Measurements from ENCODE around the gene CMSS1.

The CMSS1 gene

DNA sequence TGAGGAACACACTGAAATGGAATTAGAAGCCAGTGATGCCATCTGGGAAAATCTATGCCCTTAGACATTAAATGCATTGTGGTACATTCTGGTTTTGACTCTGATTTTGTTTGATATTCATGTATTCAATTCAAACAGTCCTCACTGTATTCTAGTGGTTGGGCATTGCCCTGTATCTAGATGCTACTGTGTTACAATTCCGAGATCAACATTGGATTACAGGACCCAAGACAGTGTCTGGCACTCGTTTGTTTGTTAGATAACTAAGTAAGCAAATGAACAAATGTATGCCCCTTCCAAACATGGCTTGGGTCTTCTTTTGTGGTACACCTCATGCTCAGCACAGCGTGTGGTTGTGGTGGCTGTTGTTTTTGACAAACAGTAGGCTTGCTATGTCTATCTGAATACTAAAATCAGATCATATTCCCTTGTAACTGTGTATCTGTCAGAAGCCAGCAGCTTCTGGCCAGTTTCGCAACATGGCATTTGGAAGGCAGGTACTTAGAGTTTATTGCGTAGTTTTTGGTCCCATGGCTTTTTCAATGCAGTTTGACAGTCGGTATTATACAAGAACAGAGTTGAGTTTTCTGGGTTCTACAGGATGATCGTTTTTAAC lies 290.9 kb downstream of the CMSS1 start:
- H3K27me3 ChIP-seq (replicated peaks), result no peaks in the 10 kb centered on the region
- TF ChIP-seq, protein P1, sequence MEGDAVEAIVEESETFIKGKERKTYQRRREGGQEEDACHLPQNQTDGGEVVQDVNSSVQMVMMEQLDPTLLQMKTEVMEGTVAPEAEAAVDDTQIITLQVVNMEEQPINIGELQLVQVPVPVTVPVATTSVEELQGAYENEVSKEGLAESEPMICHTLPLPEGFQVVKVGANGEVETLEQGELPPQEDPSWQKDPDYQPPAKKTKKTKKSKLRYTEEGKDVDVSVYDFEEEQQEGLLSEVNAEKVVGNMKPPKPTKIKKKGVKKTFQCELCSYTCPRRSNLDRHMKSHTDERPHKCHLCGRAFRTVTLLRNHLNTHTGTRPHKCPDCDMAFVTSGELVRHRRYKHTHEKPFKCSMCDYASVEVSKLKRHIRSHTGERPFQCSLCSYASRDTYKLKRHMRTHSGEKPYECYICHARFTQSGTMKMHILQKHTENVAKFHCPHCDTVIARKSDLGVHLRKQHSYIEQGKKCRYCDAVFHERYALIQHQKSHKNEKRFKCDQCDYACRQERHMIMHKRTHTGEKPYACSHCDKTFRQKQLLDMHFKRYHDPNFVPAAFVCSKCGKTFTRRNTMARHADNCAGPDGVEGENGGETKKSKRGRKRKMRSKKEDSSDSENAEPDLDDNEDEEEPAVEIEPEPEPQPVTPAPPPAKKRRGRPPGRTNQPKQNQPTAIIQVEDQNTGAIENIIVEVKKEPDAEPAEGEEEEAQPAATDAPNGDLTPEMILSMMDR (IDR thresholded peaks at IDR 0.05; ENCODE audit: low read depth, low read length, missing control alignments), result no peak
- no peak for DNase-seq
- no peak overlapping the region for H3K4me3 ChIP-seq (ENCODE audit: low read depth, low read length)
- in situ Hi-C loops (cut with HindIII; ENCODE audit: low pct_ligation_motif_present, low sequenced_read_pairs), result no loop called here
- H3K36me3 ChIP-seq (replicated peaks), result no peaks in the 10 kb centered on the region
- H3K27ac ChIP-seq, result no peak overlapping the region

DNA sequence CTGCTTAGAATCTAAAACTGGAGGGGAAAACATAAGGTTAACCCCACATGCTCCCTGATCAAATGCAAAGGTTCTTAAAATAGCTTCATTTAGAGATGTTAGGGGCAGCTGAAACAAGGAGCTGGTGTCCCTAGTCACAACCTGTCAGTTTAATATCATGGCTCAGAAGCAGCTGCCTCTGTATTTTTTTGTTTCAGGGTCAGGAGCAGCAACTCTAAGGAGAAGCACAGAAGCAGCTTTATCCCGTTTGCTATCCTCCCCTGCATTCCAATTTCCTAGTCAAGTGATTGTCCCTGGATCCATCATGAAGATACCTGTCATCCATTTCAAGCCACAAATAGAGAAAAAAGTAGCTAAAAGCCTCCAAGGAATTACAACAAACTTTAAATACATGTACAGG lies 292.5 kb downstream of the CMSS1 start:
- H3K4me3 ChIP-seq (ENCODE audit: low read depth, low read length), result no peak overlapping the region
- DNase-seq, result no peak
- H3K36me3 ChIP-seq (replicated peaks), result no peaks in the 10 kb centered on the region
- no peak overlapping the region for H3K27ac ChIP-seq
- TF ChIP-seq, protein P1 (IDR thresholded peaks at IDR 0.05; ENCODE audit: low read depth, low read length, missing control alignments), result no peak
- in situ Hi-C loops (cut with HindIII; ENCODE audit: low pct_ligation_motif_present, low sequenced_read_pairs), result no loop called here
- no peaks in the 10 kb centered on the region for H3K27me3 ChIP-seq (replicated peaks)

DNA sequence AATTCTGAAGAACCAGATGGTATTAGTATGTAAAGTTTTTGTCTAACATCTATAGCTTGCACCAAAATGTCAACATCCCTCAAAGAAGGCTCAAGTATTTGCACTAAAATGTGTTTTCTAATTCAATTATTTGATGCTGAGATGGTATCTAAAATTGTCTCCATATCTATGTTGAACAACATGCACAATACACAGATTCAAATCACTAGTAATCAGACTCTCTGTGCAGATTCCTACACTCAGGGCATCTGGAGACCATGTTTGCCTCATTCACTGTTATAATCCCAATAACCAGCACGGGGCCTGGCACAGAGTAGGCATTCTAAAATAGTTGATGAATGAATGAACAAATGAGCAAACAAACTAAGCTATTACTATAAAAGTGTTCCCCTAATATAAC lies 294.1 kb downstream of the CMSS1 start:
- H3K4me3 ChIP-seq (ENCODE audit: low read depth, low read length), result no peak overlapping the region
- no peak for DNase-seq
- H3K27ac ChIP-seq, result no peak overlapping the region
- in situ Hi-C loops (cut with HindIII; ENCODE audit: low pct_ligation_motif_present, low sequenced_read_pairs), result no loop called here
- TF ChIP-seq, protein P1 (IDR thresholded peaks at IDR 0.05; ENCODE audit: low read depth, low read length, missing control alignments), result no peak
- no peaks in the 10 kb centered on the region for H3K27me3 ChIP-seq (replicated peaks)
- H3K36me3 ChIP-seq (replicated peaks), result no peaks in the 10 kb centered on the region

DNA sequence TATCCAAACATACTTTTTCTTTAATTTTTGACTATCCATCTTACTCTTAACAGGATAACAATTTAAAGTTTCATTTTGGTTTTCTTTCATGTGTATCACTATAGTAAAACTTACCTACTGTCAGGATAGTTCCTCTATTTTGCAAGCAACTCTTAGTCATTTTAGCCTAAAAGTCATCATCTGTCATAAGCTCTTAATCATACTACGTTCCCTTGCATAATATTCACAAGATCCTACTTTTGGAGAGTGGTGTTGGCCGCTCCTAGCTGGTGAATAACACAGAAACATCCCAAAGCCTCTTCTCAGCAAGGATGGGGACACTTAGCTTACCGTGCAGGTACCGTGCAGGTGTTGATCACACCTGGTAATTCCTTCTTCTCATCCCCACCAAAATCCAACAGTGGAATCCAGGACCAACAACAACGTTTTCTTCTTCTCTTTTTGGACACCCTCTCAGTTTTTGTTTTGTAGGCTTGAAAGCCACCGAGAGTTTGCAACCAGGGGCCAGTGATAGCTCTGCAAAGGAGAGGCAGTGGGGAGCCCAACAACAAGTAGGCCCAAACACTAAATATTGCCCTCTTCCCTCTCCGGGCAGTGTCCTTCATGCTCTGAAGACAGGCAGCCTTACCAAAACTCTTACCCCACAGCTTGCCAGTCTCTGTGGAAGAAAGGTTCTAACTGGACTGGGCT lies 296.2 kb downstream of the CMSS1 start:
- DNase-seq, result no peak

DNA sequence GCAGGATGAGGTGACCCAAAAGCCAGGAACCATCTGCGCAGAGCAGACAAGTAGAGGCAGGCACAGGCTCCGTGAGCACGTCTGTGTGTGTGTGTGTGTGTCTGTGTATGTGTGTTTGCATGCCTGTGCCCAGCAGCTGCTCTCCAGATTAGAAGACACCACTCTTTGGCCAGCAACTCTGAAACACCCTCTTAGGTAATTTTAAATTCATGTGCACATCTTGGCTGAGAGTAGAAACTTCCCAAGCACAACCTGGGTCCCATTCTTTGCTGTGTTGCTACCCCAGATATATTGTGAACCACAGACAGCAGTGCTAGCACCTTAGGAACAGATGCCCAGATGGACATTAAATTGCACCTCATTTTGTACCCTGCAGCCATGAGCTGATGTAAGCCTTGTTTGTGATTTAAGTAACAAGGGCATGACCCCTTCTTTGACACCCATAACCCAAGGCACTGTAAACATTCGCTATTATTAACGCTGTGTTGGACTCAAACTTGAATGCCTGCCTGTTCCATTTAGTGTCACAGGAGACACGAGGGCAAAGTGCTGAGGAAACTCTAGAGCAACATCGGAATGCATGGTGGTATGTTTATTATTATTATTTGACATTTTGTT lies 296.9 kb downstream of the CMSS1 start, which contains the start of gene FILIP1L:
Gene FILIP1L, minus strand, starts transcription at position 89 of the 618 bp plus-strand sequence.
- Histone ChIP-seq H3K36me3 (replicated peaks) (no peaks in the 10 kb centered on the region), H3K27me3 (replicated peaks) (no peaks in the 10 kb centered on the region), H3K4me3 (ENCODE audit: low read depth, low read length) (no peak within 1 kb of the TSS), H3K27ac (no peak within 1 kb of the TSS)
- in situ Hi-C loops (cut with HindIII; ENCODE audit: low pct_ligation_motif_present, low sequenced_read_pairs), result no loop called here
- TF ChIP-seq, protein P1 (IDR thresholded peaks at IDR 0.05; ENCODE audit: low read depth, low read length, missing control alignments), result no peak
- no peak for DNase-seq

More for the DNA sequence above, 296.2 kb downstream of the CMSS1 start:
- Histone ChIP-seq H3K4me3 (ENCODE audit: low read depth, low read length) (no peak overlapping the region), H3K36me3 (replicated peaks) (no peaks in the 10 kb centered on the region), H3K27me3 (replicated peaks) (no peaks in the 10 kb centered on the region), H3K27ac (no peak overlapping the region)
- in situ Hi-C loops (cut with HindIII; ENCODE audit: low pct_ligation_motif_present, low sequenced_read_pairs), result no loop called here
- TF ChIP-seq, protein P1 (IDR thresholded peaks at IDR 0.05; ENCODE audit: low read depth, low read length, missing control alignments), result no peak

Data from brain microvascular endothelial cell (primary cell).